ENCODE data around the gene IGFLR1. TPM values are rescaled to one million over a fixed set of nuclear protein-coding genes. Genes with fewer than 3 reads are reported as not detected.
"Not testable (repeated sequence)": the region's sequence is repeated elsewhere in the genome, so short reads cannot be mapped to it uniquely, and the experiment has no call there.

The IGFLR1 gene
- total and polyA plus RNA-seq, 12 donors: 4.9 to 35.3 (median 14.7) TPM

GRCh38 chr19:35773020-35773806 lies 31.0 kb upstream of the IGFLR1 start:
- H3K9me3 ChIP-seq (replicated peaks in 1 of 3): no peaks in the 10 kb centered on the region
- no peaks in the 10 kb centered on the region for H3K36me3 ChIP-seq (replicated peaks in 1 of 2)
- H3K4me1 ChIP-seq (replicated peaks in 1 of 2): peaks cover 0 to 5% of the 10 kb centered on the region in 2 donors
- TF ChIP-seq CTCF (IDR thresholded peaks at IDR 0.05) (no peak), POLR2A (IDR thresholded peaks at IDR 0.05) (no peak)
- no peaks in the 10 kb centered on the region for H3K27me3 ChIP-seq
- H3K27ac ChIP-seq: no peak overlapping the region
- 50 to 55% (median 52%) methylated on average over 9 of the region's 9 CpGs for WGBS, 4 donors
- intact Hi-C loops (cut with DNase I): no loop called here
- no peak overlapping the region for H3K4me3 ChIP-seq
- DNase-seq: no peak

- intact Hi-C loops (cut with DNase I); H3K27me3 ChIP-seq; H3K4me3 ChIP-seq; H3K9me3 ChIP-seq (replicated peaks in 1 of 3); H3K27ac ChIP-seq; H3K36me3 ChIP-seq (replicated peaks in 1 of 2); DNase-seq: not testable (repeated sequence)
- peaks cover 0 to 10% of the 10 kb centered on the region in 2 donors for H3K4me1 ChIP-seq (replicated peaks in 1 of 2)
- WGBS, 4 donors: 88 to 100% (median 94%) methylated on average over 3 to 5 of the region's 5 CpGs
These were observed 30.1 kb upstream of the IGFLR1 start for GRCh38 chr19:35772362-35772761.

GRCh38 chr19:35768082-35768421 lies 25.8 kb upstream of the IGFLR1 start:
- no peak overlapping the region for H3K4me3 ChIP-seq
- 35 to 67% (median 47%) methylated on average over 8 to 15 of the region's 15 CpGs for WGBS, 4 donors
- no peak for TF ChIP-seq CTCF (IDR thresholded peaks at IDR 0.05)
- TF ChIP-seq POLR2A (IDR thresholded peaks at IDR 0.05): no peak
- no peaks in the 10 kb centered on the region for H3K27me3 ChIP-seq
- DNase-seq: peak in 1 of 7 donors; percentile 47
- no peaks in the 10 kb centered on the region for H3K9me3 ChIP-seq (replicated peaks in 1 of 3)
- H3K4me1 ChIP-seq (replicated peaks in 1 of 2): peaks cover 0 to 5% of the 10 kb centered on the region in 2 donors
- intact Hi-C loops (cut with DNase I): no loop called here
- peaks cover 0 to 10% of the 10 kb centered on the region in 2 donors for H3K36me3 ChIP-seq (replicated peaks in 1 of 2)
- H3K27ac ChIP-seq: peak overlapping the region in 2 of 5 donors; percentile 41 to 51

- Histone ChIP-seq H3K36me3 (replicated peaks in 1 of 2) (peaks cover 0 to 10% of the 10 kb centered on the region in 2 donors), H3K4me1 (replicated peaks in 1 of 2) (peaks cover 0 to 5% of the 10 kb centered on the region in 2 donors), H3K9me3 (replicated peaks in 1 of 3) (no peaks in the 10 kb centered on the region), H3K4me3 (no peak overlapping the region), H3K27me3 (no peaks in the 10 kb centered on the region), H3K27ac (peak overlapping the region in 3 of 5 donors; percentile 27 to 51 (median 41))
- intact Hi-C loops (cut with DNase I): no loop called here
- 28 to 45% (median 41%) methylated on average over 9 to 34 of the region's 34 CpGs for WGBS, 4 donors
- peak; percentile 68 to 86 (median 72) for DNase-seq
- TF ChIP-seq POLR2A (IDR thresholded peaks at IDR 0.05) (peak in 1 of 2 donors; percentile 9), CTCF (IDR thresholded peaks at IDR 0.05) (no peak)
These were observed 25.2 kb upstream of the IGFLR1 start for GRCh38 chr19:35767288-35768081.

All from adrenal gland (tissue), 12 donors.